ENCODE measurements around the gene RIN2.
A peak's percentile ranks its signal among the peaks of the same experiment; 100 is the strongest.

The RIN2 gene

GRCh38 chr20:19777315-19777714 is 19.3 kb downstream of the RIN2 start:
- Histone ChIP-seq H3K9me3 (ENCODE audit: control insufficient read depth, low read length) (no peaks in the 10 kb centered on the region), H3K27ac (ENCODE audit: low read depth, low read length, severe bottlenecking) (no peak overlapping the region), H3K36me3 (ENCODE audit: control insufficient read depth, insufficient read depth, low read length) (peaks cover 5% of the 10 kb centered on the region), H3K4me1 (ENCODE audit: control insufficient read depth, insufficient read depth, low read length, poor library complexity, severe bottlenecking) (no peaks in the 10 kb centered on the region), H3K4me3 (ENCODE audit: extremely low read depth, insufficient read depth, low read length, poor library complexity, severe bottlenecking) (no peak overlapping the region)
- WGBS, 2 experiments (ENCODE audit: insufficient coverage in 2 of 2), result 87 to 89% methylated on average over 3 to 4 of the region's 6 CpGs

- WGBS, 2 experiments (ENCODE audit: insufficient coverage in 2 of 2), result 93 to 100% methylated on average over 2 to 3 of the region's 3 CpGs
- Histone ChIP-seq H3K4me1 (ENCODE audit: control insufficient read depth, insufficient read depth, low read length, poor library complexity, severe bottlenecking) (no peaks in the 10 kb centered on the region), H3K4me3 (ENCODE audit: extremely low read depth, insufficient read depth, low read length, poor library complexity, severe bottlenecking) (no peak overlapping the region)
Observed at GRCh38 chr20:19777981-19778380, 19.9 kb downstream of the RIN2 start.

GRCh38 chr20:19778404-19778803 is 20.3 kb downstream of the RIN2 start:
- 93 to 100% methylated on average over 2 to 3 of the region's 3 CpGs for WGBS, 2 experiments (ENCODE audit: insufficient coverage in 2 of 2)
- Histone ChIP-seq H3K9me3 (ENCODE audit: control insufficient read depth, low read length) (no peaks in the 10 kb centered on the region), H3K4me1 (ENCODE audit: control insufficient read depth, insufficient read depth, low read length, poor library complexity, severe bottlenecking) (peaks cover 3% of the 10 kb centered on the region), H3K4me3 (ENCODE audit: extremely low read depth, insufficient read depth, low read length, poor library complexity, severe bottlenecking) (no peak overlapping the region), H3K36me3 (ENCODE audit: control insufficient read depth, insufficient read depth, low read length) (peaks cover 5% of the 10 kb centered on the region), H3K27ac (ENCODE audit: low read depth, low read length, severe bottlenecking) (no peak overlapping the region)

More at GRCh38 chr20:19777981-19778380, 19.9 kb downstream of the RIN2 start:
- Histone ChIP-seq H3K36me3 (ENCODE audit: control insufficient read depth, insufficient read depth, low read length) (peaks cover 5% of the 10 kb centered on the region), H3K9me3 (ENCODE audit: control insufficient read depth, low read length) (no peaks in the 10 kb centered on the region), H3K27ac (ENCODE audit: low read depth, low read length, severe bottlenecking) (no peak overlapping the region)

- Histone ChIP-seq H3K9me3 (ENCODE audit: control insufficient read depth, low read length) (no peaks in the 10 kb centered on the region), H3K27ac (ENCODE audit: low read depth, low read length, severe bottlenecking) (no peak overlapping the region), H3K36me3 (ENCODE audit: control insufficient read depth, insufficient read depth, low read length) (peaks cover 5% of the 10 kb centered on the region), H3K4me3 (ENCODE audit: extremely low read depth, insufficient read depth, low read length, poor library complexity, severe bottlenecking) (no peak overlapping the region), H3K4me1 (ENCODE audit: control insufficient read depth, insufficient read depth, low read length, poor library complexity, severe bottlenecking) (peaks cover 14% of the 10 kb centered on the region)
- 92 to 94% methylated on average over 3 to 4 of the region's 5 CpGs for WGBS, 2 experiments (ENCODE audit: insufficient coverage in 2 of 2)
Observed at GRCh38 chr20:19779634-19780033, 21.6 kb downstream of the RIN2 start.

- Histone ChIP-seq H3K4me3 (ENCODE audit: extremely low read depth, insufficient read depth, low read length, poor library complexity, severe bottlenecking) (no peak overlapping the region), H3K36me3 (ENCODE audit: control insufficient read depth, insufficient read depth, low read length) (peaks cover 5% of the 10 kb centered on the region), H3K27ac (ENCODE audit: low read depth, low read length, severe bottlenecking) (no peak overlapping the region), H3K9me3 (ENCODE audit: control insufficient read depth, low read length) (no peaks in the 10 kb centered on the region), H3K4me1 (ENCODE audit: control insufficient read depth, insufficient read depth, low read length, poor library complexity, severe bottlenecking) (peaks cover 19% of the 10 kb centered on the region)
- WGBS, 2 experiments (ENCODE audit: insufficient coverage in 2 of 2), result 82 to 100% methylated on average over 1 to 2 of the region's 5 CpGs
Observed at GRCh38 chr20:19780261-19780660, 22.2 kb downstream of the RIN2 start.

GRCh38 chr20:19781235-19781634 is 23.2 kb downstream of the RIN2 start:
- 96 to 97% methylated on average over 7 of the region's 7 CpGs for WGBS, 2 experiments (ENCODE audit: insufficient coverage in 2 of 2)
- H3K4me1 ChIP-seq (ENCODE audit: control insufficient read depth, insufficient read depth, low read length, poor library complexity, severe bottlenecking), result peaks cover 27% of the 10 kb centered on the region

GRCh38 chr20:19782669-19783068 is 24.6 kb downstream of the RIN2 start:
- Histone ChIP-seq H3K36me3 (ENCODE audit: control insufficient read depth, insufficient read depth, low read length) (peaks cover 5% of the 10 kb centered on the region), H3K4me1 (ENCODE audit: control insufficient read depth, insufficient read depth, low read length, poor library complexity, severe bottlenecking) (peaks cover 28% of the 10 kb centered on the region), H3K27ac (ENCODE audit: low read depth, low read length, severe bottlenecking) (no peak overlapping the region), H3K9me3 (ENCODE audit: control insufficient read depth, low read length) (no peaks in the 10 kb centered on the region), H3K4me3 (ENCODE audit: extremely low read depth, insufficient read depth, low read length, poor library complexity, severe bottlenecking) (no peak overlapping the region)
- 100% methylated on average over 1 of the region's 3 CpGs for WGBS, 2 experiments (ENCODE audit: insufficient coverage in 2 of 2)

More at GRCh38 chr20:19781235-19781634, 23.2 kb downstream of the RIN2 start:
- no peak overlapping the region for H3K4me3 ChIP-seq (ENCODE audit: extremely low read depth, insufficient read depth, low read length, poor library complexity, severe bottlenecking)
- no peak overlapping the region for H3K27ac ChIP-seq (ENCODE audit: low read depth, low read length, severe bottlenecking)
- H3K36me3 ChIP-seq (ENCODE audit: control insufficient read depth, insufficient read depth, low read length), result peaks cover 5% of the 10 kb centered on the region
- no peaks in the 10 kb centered on the region for H3K9me3 ChIP-seq (ENCODE audit: control insufficient read depth, low read length)

- 96% methylated on average over 7 of the region's 7 CpGs for WGBS, 2 experiments (ENCODE audit: insufficient coverage in 2 of 2)
- Histone ChIP-seq H3K36me3 (ENCODE audit: control insufficient read depth, insufficient read depth, low read length) (no peaks in the 10 kb centered on the region), H3K27ac (ENCODE audit: low read depth, low read length, severe bottlenecking) (peak overlapping the region; percentile 78)
Observed at GRCh38 chr20:19783966-19784401, 25.9 kb downstream of the RIN2 start.

GRCh38 chr20:19784511-19785172 is 26.6 kb downstream of the RIN2 start:
- Histone ChIP-seq H3K9me3 (ENCODE audit: control insufficient read depth, low read length) (peaks cover 6% of the 10 kb centered on the region), H3K4me1 (ENCODE audit: control insufficient read depth, insufficient read depth, low read length, poor library complexity, severe bottlenecking) (peaks cover 28% of the 10 kb centered on the region), H3K36me3 (ENCODE audit: control insufficient read depth, insufficient read depth, low read length) (no peaks in the 10 kb centered on the region), H3K4me3 (ENCODE audit: extremely low read depth, insufficient read depth, low read length, poor library complexity, severe bottlenecking) (no peak overlapping the region), H3K27ac (ENCODE audit: low read depth, low read length, severe bottlenecking) (peak overlapping the region; percentile 78)
- WGBS, 2 experiments (ENCODE audit: insufficient coverage in 2 of 2), result 31 to 36% methylated on average over 6 to 7 of the region's 11 CpGs

More at GRCh38 chr20:19783966-19784401, 25.9 kb downstream of the RIN2 start:
- Histone ChIP-seq H3K4me1 (ENCODE audit: control insufficient read depth, insufficient read depth, low read length, poor library complexity, severe bottlenecking) (peaks cover 28% of the 10 kb centered on the region), H3K4me3 (ENCODE audit: extremely low read depth, insufficient read depth, low read length, poor library complexity, severe bottlenecking) (no peak overlapping the region), H3K9me3 (ENCODE audit: control insufficient read depth, low read length) (peaks cover 4% of the 10 kb centered on the region)

GRCh38 chr20:19785173-19785982 is 27.3 kb downstream of the RIN2 start:
- Histone ChIP-seq H3K4me3 (ENCODE audit: extremely low read depth, insufficient read depth, low read length, poor library complexity, severe bottlenecking) (no peak overlapping the region), H3K36me3 (ENCODE audit: control insufficient read depth, insufficient read depth, low read length) (no peaks in the 10 kb centered on the region), H3K27ac (ENCODE audit: low read depth, low read length, severe bottlenecking) (peak overlapping the region; percentile 78), H3K4me1 (ENCODE audit: control insufficient read depth, insufficient read depth, low read length, poor library complexity, severe bottlenecking) (peaks cover 28% of the 10 kb centered on the region), H3K9me3 (ENCODE audit: control insufficient read depth, low read length) (peaks cover 6% of the 10 kb centered on the region)
- 29 to 33% methylated on average over 3 of the region's 5 CpGs for WGBS, 2 experiments (ENCODE audit: insufficient coverage in 2 of 2)

- Histone ChIP-seq H3K36me3 (ENCODE audit: control insufficient read depth, insufficient read depth, low read length) (no peaks in the 10 kb centered on the region), H3K9me3 (ENCODE audit: control insufficient read depth, low read length) (peaks cover 6% of the 10 kb centered on the region), H3K27ac (ENCODE audit: low read depth, low read length, severe bottlenecking) (no peak overlapping the region), H3K4me3 (ENCODE audit: extremely low read depth, insufficient read depth, low read length, poor library complexity, severe bottlenecking) (no peak overlapping the region), H3K4me1 (ENCODE audit: control insufficient read depth, insufficient read depth, low read length, poor library complexity, severe bottlenecking) (peaks cover 28% of the 10 kb centered on the region)
- WGBS, 2 experiments (ENCODE audit: insufficient coverage in 2 of 2), result no CpG with 5 or more reads among the region's 1 CpG
Observed at GRCh38 chr20:19785983-19786285, 27.9 kb downstream of the RIN2 start.
